Fibroblast of gingiva (primary cell): ENCODE measurements around the gene GRB10.
A peak's percentile ranks its signal among the peaks of the same experiment; 100 is the strongest.

Experiments
- DNase-seq: peaks from one replicate; pipeline ENCODE4 v3.0.0-alpha.2; 2011; ENCODE audit warnings: low read depth

Gene GRB10

GRCh38 chr7:50653126-50653864 lies 129.4 kb downstream of the GRB10 start:
- DNase-seq, result peak; percentile 87

GRCh38 chr7:50652400-50653125 lies 130.1 kb downstream of the GRB10 start:
- peak; percentile 40 for DNase-seq

- DNase-seq, result no peak
These were observed 131.3 kb downstream of the GRB10 start for GRCh38 chr7:50651271-50651989.

GRCh38 chr7:50650057-50650664 lies 132.5 kb downstream of the GRB10 start:
- no peak for DNase-seq

GRCh38 chr7:50649259-50649885 lies 133.3 kb downstream of the GRB10 start:
- no peak for DNase-seq

GRCh38 chr7:50648570-50649169 lies 134.0 kb downstream of the GRB10 start:
- no peak for DNase-seq

GRCh38 chr7:50648076-50648475 lies 134.6 kb downstream of the GRB10 start:
- DNase-seq, result no peak

- DNase-seq, result no peak
These were observed 135.3 kb downstream of the GRB10 start for GRCh38 chr7:50647286-50647980.

GRCh38 chr7:50646069-50646468 lies 136.6 kb downstream of the GRB10 start:
- DNase-seq, result no peak

GRCh38 chr7:50645186-50645585 lies 137.5 kb downstream of the GRB10 start:
- no peak for DNase-seq

GRCh38 chr7:50644586-50644985 lies 138.1 kb downstream of the GRB10 start:
- DNase-seq, result no peak

- DNase-seq, result no peak
These were observed 138.6 kb downstream of the GRB10 start for GRCh38 chr7:50644114-50644513.

- no peak for DNase-seq
These were observed 141.0 kb downstream of the GRB10 start for GRCh38 chr7:50641442-50642405.

GRCh38 chr7:50640779-50641178 lies 141.9 kb downstream of the GRB10 start:
- no peak for DNase-seq

GRCh38 chr7:50640256-50640655 lies 142.4 kb downstream of the GRB10 start:
- DNase-seq, result no peak

- peak; percentile 81 for DNase-seq
These were observed 144.7 kb downstream of the GRB10 start for GRCh38 chr7:50637725-50638643.

GRCh38 chr7:50634378-50634777 lies 148.3 kb downstream of the GRB10 start:
- no peak for DNase-seq

GRCh38 chr7:50633414-50633710 lies 149.3 kb downstream of the GRB10 start:
- no peak for DNase-seq
